NCI-H524 treated with DMSO at 0.1 percent for 48 hours (cell line): ENCODE data around the gene ENTR1.
A peak's percentile ranks its signal among the peaks of the same experiment; 100 is the strongest.
"Not testable (repeated sequence)": the region's sequence is repeated elsewhere in the genome, so short reads cannot be mapped to it uniquely, and the experiment has no call there.

Source experiments
- DNase-seq: peaks from one replicate; lab custom pipeline; 2025; lab: John Stamatoyannopoulos, UW

ENTR1 gene

GRCh38 chr9:136438548-136439480, 28.4 kb upstream of the ENTR1 start:
- DNase-seq: no peak

GRCh38 chr9:136437839-136438547, 27.6 kb upstream of the ENTR1 start:
- DNase-seq: no peak

GRCh38 chr9:136437430-136437829, 27.0 kb upstream of the ENTR1 start:
- no peak for DNase-seq

- DNase-seq: no peak
These were observed 25.7 kb upstream of the ENTR1 start for GRCh38 chr9:136436055-136436634.

- DNase-seq: no peak
These were observed 24.3 kb upstream of the ENTR1 start for GRCh38 chr9:136434580-136435169.

GRCh38 chr9:136433849-136434579, 23.6 kb upstream of the ENTR1 start:
- DNase-seq: no peak

- no peak for DNase-seq
These were observed 22.8 kb upstream of the ENTR1 start for GRCh38 chr9:136433043-136433715.

GRCh38 chr9:136432591-136432990, 22.2 kb upstream of the ENTR1 start:
- DNase-seq: no peak

GRCh38 chr9:136431782-136432350, 21.5 kb upstream of the ENTR1 start:
- no peak for DNase-seq

GRCh38 chr9:136430588-136431234, 20.3 kb upstream of the ENTR1 start:
- no peak for DNase-seq

GRCh38 chr9:136429683-136430491, 19.5 kb upstream of the ENTR1 start:
- DNase-seq: peak; percentile 81

GRCh38 chr9:136429075-136429628, 18.7 kb upstream of the ENTR1 start:
- no peak for DNase-seq

- DNase-seq: no peak
These were observed 16.4 kb upstream of the ENTR1 start for GRCh38 chr9:136426787-136427186.

GRCh38 chr9:136425367-136425766, 15.0 kb upstream of the ENTR1 start:
- not testable (repeated sequence) for DNase-seq

- DNase-seq: no peak
These were observed 14.4 kb upstream of the ENTR1 start for GRCh38 chr9:136424750-136425362.

GRCh38 chr9:136423432-136424146, 13.2 kb upstream of the ENTR1 start:
- no peak for DNase-seq

GRCh38 chr9:136422876-136423275, 12.5 kb upstream of the ENTR1 start:
- no peak for DNase-seq

GRCh38 chr9:136421791-136422190, 11.4 kb upstream of the ENTR1 start:
- DNase-seq: no peak
